Measurements from ENCODE around the gene ZNRF2. TPM values are rescaled to one million over a fixed set of nuclear protein-coding genes. Genes with fewer than 3 reads are reported as not detected.

Gene ZNRF2
- total RNA-seq, 1 donor from 2014 or later = 8.6 TPM

Small RNA genes within 50 kb of the gene (microRNA-seq; reads per million reads assigned to microRNA genes)
- gene MIR550A1 (ENCODE audit: borderline number of aligned reads) (not detected), gene MIR550B1 (ENCODE audit: borderline number of aligned reads) (not detected)

Other genes with a start within 250 kb of the ZNRF2 start
- gene MTURN, start 149.6 kb upstream of the ZNRF2 start, total RNA-seq = 18.8 TPM
- 6.9 TPM for gene NOD1, start 194.2 kb downstream of the ZNRF2 start, total RNA-seq
- 18.2 TPM for gene GGCT, start 220.2 kb downstream of the ZNRF2 start, total RNA-seq